Prostate gland (tissue), 2 donors: ENCODE results near the gene BTG4.

Source experiments
- CTCF ChIP-seq, 4 experiments: fragments of 200-600 bp in 2 of 4; fragments of 450-650 bp in 2 of 4; sonication (generic) in 2 of 4; IDR thresholded peaks; 1 replicate in 3 of 4; 2 replicates in 1 of 4; pipeline ENCODE4 v1.5.1; 2016 to 2019; ENCODE audit warnings: antibody characterized with exemption in 4 of 4, mild to moderate bottlenecking in 2 of 4, moderate library complexity in 2 of 4
- POLR2A ChIP-seq: fragments of 450-650 bp; IDR thresholded peaks from one replicate; pipeline ENCODE4 v1.6.1; 2016; ENCODE audit warnings: antibody characterized with exemption, mild to moderate bottlenecking
- POLR2AphosphoS5 ChIP-seq: sonication (generic); formaldehyde crosslinking; IDR thresholded peaks from one replicate; pipeline ENCODE4 v1.6.1; 2017; ENCODE audit warnings: antibody characterized with exemption

- TF ChIP-seq POLR2A (no peak), POLR2AphosphoS5 (no peak), CTCF (IDR thresholded peaks at IDR 0.05) (no peak)
Observed at GRCh38 chr11:111521135-111521534, 8.9 kb upstream of the BTG4 start.
